Endometrium (tissue), 2 donors: ENCODE data around the gene RO60.
"Not testable (repeated sequence)": the region's sequence is repeated elsewhere in the genome, so short reads cannot be mapped to it uniquely, and the experiment has no call there.

Experiments
- FAIRE-seq: peaks from 2 replicates; lab custom pipeline; 2012; peaks lifted over from hg19 to GRCh38; lab: Jason Lieb, UNC
- donor health status: control.
- donor health status: control.

RO60 gene

DNA sequence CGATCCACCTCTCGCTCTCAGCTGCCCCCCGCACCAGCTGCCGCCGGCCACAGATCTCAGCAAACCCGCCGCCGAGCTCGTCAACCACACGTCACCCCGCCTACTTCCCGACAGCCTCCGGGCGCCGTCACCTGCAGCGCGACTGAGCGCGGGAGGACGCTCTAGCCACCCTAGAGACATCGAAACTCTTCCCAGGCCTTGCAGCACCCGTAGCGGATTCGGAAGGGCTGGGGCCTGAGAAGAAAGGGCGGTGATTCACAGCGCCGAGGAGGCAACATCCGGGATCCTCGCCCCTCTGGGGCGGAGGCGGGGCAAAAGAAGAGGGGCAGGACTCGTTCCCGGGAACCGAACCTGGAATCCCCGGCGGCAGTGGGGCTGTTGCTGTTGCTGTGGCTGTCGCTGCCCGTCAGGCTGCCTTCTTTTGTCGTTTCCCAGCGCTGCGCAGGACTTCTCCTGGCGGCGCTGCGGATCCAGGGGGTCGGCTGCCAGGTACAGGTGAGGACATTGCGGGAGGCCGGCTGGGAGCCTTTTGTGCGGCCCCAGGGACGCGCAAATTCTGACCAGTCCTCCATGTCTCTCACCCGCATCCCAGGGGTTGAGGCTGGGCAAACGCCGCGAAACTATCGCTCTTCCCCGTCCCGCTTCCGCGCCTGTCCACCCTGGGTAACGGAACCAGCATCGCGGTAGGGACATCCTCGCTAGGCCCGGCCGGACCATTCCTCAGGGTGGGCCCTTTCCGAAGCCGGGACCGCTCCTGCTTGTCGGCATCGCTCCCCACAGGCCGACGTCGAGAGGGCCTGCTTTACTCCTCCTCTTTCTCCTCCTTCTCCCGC lies at the start of gene RO60, which contains the start of gene UCHL5:
Gene RO60, plus strand, starts transcription at position 331 of the 833 bp plus-strand sequence. CDS start 9,443 bp downstream, outside the sequence.
Gene UCHL5, minus strand, starts transcription at position 79 of the 833 bp plus-strand sequence. CDS start 100 bp downstream, outside the sequence.
- peak; percentile 94 for FAIRE-seq

DNA sequence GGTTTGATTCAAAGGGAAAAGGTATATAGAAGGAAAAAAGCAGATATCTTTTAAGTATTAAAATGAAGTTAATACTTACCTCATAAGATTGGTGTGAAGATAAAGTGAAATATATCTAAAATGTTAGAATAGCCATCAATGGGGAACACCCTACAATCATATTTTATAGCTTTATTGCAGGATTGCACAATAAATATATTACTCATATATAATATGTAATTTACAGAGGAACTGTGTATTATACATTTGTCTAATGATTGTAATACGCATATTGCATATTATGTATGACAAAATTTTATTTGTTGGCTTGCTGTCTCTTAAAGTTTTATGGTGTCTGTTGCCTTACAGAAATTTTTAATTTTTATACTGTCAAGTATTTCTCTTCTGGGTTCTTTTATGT lies 48.0 kb upstream of the RO60 start:
- no peak for FAIRE-seq

DNA sequence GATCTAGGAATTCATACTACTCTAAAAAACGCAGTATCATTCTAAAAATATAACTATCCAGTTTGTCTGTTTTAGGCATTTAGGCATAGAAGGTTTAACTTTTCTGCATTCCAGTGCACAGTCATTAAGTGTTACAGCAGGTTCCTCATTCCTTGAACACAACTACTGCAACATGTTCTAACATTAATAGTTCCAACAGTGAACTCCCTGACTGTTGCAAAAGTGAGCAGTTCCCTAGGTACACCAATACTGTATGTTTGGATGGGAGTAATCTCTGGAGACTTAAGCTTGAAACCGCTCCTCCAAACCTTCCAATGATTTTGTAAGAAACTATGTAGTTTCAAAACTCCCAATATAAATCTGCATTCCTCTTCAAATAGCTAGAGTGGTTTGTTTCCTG lies 46.4 kb upstream of the RO60 start:
- no peak for FAIRE-seq

DNA sequence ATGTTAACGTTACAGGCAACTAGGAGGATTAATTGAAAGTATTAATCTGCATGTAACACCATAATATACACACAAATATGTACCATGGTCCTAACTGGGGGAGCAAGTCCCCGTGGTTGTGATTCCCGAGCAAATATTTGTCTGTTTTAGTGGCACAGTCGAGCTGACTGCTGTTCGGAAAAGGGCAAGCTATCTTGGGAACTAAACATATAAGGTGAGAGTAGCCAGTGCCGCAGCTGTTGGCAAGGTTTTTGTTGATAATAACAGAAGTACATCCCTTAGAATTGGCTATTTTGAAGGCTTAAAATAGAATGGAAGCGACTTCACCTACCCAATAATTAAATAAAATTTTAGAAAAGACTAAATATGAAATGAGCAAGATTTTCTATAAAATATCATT lies 45.7 kb upstream of the RO60 start:
- no peak for FAIRE-seq

DNA sequence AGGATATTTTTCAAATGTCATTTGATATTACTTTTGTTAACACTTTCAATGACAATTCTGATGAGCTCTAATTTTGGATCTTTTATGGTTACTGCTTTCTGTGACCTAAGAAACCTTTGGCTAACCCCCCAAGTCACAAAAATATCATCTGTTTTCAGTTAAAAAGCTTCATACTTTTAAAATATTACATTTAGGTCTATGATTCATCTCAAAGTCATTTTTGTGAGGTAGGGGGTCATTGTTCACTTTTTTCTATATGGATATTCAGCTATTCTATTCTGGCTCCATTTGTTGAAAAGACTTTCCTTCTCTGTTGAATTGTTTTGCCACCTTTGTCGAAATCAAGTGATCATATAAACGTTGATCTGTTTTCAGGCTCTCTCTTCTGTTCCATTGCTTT lies 45.0 kb upstream of the RO60 start:
- no peak for FAIRE-seq

DNA sequence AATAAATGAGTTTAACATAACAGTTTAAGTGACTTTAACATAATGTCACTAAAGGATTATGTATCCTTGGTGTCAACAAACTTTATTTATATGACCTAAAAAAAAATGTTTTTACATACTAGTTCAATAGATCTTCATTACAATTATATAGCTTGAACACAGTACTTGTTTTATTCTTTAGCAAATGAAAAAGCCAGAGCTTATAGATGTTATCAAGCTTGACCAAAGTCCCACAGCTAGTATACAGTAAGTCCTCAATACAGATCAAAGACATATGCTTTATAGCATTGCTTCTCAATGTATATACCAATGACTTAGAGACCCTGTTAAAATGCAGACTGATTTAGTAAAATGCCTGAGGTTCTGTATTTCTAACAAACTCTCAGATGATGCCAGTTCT lies 42.6 kb upstream of the RO60 start:
- no peak for FAIRE-seq

DNA sequence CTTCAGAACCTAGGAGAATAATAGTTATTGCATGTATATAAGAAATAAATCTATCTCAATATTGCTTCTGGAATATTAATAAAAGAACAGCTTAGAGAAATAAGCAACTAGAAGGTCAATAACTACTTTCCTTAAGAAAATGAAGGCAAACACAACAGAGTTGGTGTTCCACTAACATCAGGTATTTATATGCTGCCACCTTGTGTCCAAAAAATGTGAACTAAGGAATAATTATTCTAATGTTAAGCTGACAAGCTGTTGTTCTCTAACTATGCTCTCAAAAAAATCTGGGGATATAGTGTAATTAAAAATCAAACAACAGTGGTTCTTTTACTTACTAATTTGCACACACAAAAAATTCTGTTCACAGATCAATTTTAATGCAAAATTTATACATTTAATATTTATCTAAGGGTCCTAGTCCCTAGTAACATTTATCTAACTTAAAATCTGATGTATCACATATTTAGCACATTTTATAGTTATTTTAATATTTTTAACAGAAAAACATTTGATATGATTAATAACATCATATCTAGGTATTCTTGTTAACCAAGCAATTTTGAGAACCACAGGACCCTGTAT lies 39.9 kb upstream of the RO60 start:
- peak; percentile 91 for FAIRE-seq

DNA sequence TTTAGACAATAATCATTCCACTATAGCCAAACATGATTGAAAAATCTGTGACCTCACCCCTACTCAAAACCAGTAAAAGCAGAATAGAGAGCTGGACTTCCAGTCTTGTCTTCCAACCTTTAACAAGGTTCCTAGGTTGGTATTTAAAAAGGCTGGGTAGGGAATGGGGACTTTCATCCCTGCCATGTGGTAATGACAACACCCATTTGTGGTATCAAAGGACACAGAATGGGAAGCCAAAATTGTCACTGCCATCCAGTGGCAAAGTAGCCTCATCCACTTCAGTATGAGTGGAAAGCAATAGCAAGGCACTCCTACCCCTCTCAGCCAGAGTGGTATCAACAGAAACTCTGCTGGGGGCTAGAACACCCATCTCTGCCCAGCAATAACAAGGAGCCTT lies 34.2 kb upstream of the RO60 start:
- no peak for FAIRE-seq

DNA sequence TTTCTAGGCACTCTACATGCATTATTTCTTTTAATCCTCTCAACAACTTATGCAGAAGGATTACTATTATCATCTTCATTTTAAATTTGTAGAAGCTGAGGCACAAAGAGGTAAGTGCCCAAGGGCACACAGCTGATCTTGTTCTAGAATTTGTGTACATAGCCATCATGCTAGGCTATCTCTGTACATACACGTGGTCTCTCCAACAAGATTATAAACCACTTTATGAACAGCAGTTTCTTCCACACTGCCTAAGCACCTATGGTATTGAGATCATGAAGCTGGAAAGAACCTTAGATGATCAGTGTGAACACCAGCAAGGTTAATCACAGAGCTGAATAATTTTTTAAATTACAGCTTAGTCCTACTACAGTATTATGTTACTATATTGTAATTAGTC lies 29.1 kb upstream of the RO60 start:
- no peak for FAIRE-seq

DNA sequence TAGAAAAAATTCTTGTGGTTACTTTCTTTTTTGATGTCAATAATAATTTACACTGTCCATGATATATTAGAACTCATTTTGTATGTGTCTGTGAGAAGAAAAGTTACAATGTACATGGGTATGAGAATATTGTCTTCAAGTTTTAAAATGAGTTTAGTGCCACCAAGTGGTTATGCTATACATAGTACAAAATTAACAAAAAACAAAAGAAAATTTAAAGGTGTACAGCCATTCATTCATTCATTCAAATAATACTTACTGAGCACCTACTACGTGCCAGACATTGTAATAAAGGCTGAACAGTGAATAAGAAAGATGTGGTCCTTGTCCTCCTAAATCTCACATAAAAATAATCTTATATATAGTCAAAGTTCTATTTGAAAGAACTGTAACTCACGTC lies 28.0 kb upstream of the RO60 start:
- FAIRE-seq: peak; percentile 78

DNA sequence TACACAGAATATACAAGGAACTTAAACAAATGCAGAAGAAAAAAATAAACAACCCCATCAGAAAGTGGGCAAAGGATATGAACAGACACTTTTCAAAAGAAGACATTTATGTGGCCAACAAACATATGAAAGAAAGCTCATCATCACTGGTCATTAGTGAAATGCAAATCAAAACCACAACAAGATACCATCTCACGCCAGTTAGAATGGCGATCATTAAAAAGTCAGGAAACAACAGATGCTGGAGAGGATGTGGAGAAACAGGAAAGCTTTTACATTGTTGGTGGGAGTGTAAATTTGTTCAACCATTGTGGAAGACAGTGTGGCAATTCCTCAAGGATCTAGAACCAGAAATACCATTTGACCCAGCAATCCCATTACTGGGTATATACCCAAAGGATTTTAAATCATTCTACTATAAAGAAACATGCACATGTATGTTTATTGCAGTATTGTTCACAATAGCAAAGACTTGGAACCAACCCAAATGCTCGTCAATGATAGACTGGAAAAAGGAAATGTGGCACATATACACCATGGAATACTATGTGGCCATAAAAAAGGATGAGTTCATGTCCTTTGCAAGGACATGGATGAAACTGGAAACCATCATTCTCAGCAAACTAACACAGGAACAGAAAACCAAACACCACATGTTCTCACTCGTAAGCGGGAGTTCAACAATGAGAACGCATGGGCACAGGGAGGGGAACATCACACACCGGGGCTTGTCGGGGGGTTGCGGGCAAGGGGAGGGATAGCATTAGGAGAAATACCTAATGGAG lies 26.6 kb upstream of the RO60 start:
- not testable (repeated sequence) for FAIRE-seq

DNA sequence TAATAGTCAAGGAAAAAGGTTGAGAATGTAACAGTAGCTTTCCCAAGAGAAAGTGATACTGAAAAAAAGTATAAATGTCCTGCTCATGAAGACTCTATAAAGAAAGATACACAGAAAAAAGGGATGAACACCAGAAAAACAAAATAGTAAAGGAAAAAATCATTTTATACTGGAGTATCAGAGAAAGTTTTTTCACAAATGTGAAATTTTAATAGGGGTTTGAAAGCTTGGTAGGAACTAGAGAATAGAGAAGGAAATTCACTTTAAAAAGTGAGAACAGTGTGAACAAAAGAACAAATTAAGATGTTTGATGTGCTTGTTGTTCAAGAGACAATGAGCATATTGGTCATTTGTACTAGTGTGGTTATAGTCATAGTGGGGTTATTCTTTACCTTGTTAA lies 25.8 kb upstream of the RO60 start:
- no peak for FAIRE-seq

DNA sequence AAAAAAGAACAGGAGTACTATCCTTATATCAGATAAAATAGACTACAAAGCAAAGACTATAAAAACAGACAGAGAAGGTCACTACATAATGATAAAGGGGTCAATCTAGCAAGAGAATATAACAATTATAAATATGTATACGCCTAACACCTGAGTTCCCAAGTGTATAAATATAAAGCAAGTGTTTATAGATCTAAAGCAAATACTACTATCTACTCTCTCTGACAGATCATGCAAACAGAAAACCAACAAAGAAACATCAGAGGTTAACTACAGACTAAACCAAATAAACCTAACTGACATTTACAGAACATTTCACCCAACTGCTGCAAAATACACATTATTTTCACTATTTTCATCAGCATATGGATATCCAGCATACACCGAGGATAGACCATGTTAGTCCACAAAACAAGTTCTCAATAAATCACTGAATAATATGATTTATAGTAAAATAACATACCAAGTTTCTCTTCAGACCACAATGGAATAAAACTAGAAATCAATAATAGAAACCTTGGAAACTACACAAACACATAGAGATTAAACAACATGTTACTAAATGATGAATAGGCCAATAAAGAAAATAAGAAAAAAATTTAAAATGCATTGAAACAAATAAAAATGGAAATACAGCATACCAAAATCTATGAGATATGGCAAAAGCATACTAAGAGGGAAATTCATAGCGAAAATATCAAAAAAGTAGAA lies 22.9 kb upstream of the RO60 start:
- peak; percentile 26 for FAIRE-seq

DNA sequence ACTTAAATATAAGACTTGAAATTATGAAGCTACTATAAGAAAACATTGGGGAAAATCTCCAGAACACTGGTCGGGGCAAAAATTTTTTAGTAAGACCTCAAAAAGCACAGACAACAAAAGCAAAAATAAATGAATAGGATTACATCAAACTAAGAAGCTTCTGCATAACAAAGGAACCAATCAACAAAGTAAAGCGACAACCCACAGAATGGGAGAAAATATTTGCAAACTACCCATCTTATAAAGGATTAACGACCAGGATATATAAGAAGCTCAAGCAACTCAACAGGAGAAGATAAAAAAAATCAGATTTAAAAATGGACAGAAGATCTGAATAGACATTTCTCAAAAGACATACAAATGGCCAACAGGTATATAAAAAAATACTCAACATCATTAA lies 19.4 kb upstream of the RO60 start:
- no peak for FAIRE-seq

DNA sequence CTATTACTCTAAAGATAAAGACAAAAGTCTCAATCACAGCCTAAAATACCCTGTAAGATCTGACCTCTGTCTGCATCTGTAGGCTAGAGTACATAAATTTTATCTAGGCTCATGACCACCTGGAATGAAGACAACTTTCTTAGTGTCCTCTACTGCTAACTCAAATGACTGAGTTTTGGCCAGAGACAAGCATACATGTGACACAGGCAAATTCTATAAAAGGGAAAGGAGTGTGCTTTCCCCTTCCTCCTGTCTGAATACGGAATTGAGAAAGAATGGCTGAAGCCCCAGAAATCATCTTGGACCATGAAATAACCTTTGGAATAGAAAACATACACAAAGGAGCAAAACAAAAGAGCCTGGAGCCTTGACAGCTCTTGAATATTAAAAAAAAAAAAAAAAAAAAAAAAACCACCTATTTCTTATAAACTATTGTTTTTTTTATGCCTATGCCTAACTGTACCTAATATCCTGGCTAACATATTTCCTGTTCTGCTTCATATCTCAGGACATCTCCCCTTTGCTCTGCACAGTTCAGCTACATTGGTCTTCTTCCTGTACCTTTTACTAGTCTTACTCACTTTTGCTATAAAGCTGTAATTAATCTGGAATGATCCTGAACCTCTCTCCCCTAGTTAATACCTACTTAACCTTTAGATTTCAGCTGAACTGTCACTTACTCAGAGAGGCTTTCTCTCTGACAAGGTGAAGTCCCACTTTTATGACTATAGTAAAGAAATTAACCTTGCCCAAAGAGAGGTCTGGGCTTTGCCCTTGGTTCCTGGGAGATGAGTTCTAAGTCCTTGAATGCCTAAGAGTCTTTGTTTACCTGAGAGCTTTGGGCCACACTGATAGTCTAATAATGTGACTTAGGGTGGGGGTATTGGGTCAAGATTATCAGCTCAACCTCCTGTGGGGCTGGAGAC lies 16.4 kb upstream of the RO60 start:
- FAIRE-seq: no peak

DNA sequence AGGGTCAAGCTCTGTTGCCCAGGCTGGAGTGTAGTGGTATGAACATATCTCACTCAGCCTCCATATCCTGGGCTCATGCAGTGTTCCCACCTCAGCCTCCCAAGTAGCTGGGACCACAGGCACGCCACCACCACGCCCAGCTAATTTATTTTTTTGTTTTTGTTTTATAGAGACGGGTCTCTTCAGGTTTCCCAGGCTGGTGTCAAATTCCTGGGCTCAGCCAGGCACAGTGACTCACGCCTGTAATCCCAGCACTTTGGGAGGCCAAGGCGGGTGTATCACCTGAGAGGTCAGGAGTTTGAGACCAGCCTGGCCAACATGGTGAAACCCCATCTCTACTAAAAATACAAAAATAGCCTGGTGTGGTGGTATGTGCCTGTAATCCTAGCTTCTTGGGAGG lies 10.5 kb upstream of the RO60 start:
- FAIRE-seq: not testable (repeated sequence)

DNA sequence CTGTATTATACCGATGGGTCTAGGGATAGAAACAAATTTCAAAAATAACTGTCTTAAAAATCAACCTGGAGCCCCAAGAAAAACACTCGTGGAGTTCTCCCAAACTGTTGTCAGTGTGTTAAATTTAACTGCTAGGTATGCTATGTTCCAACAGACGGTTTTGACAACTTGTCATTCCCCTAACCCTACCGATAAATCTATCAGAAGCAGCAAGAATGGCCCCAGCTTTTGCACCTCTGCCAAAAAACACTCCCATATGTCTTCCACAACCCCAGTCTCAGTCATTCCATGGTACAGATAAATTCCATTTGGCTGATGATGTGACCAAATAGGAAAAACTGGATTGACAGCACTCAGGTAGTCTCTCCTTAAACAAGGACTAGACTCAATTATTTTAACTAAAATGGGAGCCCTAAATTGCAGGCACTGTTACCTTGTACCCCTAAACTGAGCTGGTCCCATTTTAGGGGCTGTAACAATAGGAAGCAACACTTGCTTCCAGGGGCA lies 5.2 kb upstream of the RO60 start:
- no peak for FAIRE-seq

DNA sequence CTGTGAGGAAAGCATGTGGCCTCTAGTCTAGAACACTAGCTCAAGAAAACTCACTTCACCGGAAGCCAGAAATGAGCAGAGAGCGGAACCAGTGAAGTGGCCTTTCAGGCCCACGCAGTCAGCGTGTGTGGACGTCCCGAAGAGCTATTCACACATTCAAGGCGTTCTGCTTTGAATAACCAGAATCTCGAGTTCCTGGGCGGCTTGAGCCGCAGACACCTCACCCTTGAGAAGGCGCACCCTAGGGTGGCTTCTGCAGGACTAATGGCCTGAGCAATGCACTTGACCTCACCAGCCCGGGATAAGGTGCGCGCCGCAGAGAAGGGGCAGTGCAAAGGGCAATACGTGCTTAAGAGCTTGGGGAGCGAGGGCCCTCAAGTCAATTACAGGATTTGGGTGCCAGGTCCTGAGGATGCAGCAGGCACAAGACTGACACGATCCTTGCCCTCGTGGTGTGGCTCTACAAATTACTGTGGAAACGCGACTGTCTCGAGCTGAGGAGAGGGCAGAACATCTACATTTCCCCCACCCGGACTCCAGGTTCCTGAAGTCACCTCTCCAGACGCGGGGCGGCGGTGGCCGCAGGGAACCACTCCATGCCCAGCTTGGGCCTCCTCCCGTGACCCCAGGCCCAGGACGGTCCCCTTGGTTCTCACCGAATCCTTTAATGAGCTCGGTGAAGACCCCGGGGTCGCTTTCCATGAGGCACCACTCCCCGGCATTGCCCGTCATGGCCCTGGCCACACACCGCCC lies 707 bp upstream of the RO60 start:
- FAIRE-seq: no peak

DNA sequence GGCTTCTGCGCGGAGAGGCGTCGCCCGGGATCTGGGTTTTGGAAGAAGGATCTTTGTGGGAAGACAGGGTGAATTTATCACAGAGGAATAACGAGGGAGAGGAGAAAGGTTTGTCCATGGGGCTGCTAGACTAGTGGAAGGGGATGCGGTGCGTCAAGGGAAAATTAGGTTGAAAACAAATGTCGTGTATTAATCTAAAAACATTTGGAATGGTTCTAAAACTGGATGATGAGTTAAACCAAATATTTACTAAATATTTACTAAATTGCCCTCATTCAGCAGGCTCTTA lies 647 bp downstream of the RO60 start:
- no peak for FAIRE-seq

DNA sequence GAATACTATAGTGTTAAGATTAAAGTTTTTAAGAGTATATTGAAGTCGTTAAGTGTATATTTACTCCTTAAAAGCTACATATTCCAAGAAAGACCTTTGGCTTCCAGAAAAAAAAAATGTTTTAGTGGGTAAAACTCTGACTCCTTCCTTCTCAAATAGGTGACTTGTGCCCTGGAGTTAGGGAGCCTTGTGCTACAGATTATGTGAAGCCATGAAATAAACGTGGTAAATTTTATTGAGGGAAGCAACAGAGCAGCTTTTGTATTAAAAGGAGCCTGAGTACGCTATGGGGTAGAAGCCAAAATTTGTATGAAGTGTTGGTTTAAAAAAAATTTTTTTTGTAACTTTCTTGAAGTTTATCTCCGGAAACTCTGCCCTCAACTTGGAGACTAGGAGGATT lies 994 bp downstream of the RO60 start:
- no peak for FAIRE-seq

DNA sequence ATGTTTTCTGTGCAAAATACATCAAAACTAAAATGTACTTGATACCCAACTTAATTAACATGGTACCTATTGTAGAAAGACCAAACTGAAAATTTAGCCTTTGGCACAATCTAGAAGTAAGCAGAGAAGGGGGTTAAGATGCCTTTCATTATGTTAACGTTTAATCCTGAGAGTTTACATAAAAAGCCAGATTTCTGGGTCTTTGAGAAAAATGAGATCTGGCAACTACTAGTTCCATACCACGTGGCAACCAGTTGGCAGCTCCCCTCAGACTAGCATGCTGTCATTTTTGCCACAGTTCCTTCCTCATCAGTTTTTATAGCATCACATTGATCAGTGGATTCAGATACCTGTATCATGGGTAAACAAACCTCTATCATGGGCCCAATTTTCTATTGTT lies 1.5 kb downstream of the RO60 start:
- no peak for FAIRE-seq
